MM.1S (cell line): ENCODE data around the gene DHRS12.
A peak's percentile ranks its signal among the peaks of the same experiment; 100 is the strongest.

Experiments used
- DNase-seq: peaks from one replicate; pipeline ENCODE4 v3.0.0-alpha.2; 2015
- H2AFZ ChIP-seq: fragments of 300-600 bp; sonication (generic); 2 replicates; pipeline ENCODE4 v1.6.0; 2016; ENCODE audit warnings: antibody characterized with exemption, low read length
- H3F3A ChIP-seq: fragments of 300-600 bp; sonication (generic); 2 replicates; pipeline ENCODE4 v1.6.1; 2016; ENCODE audit warnings: mild to moderate bottlenecking, antibody characterized with exemption, low read length, moderate library complexity, mixed read lengths; ENCODE audit not compliant: insufficient read depth
- H3K27ac ChIP-seq: fragments of 300-600 bp; sonication (generic); 2 replicates; pipeline ENCODE4 v1.5.1; 2016; ENCODE audit warnings: mild to moderate bottlenecking, low read length
- H3K27me3 ChIP-seq: fragments of 300-600 bp; sonication (generic); replicated peaks from 2 replicates; pipeline ENCODE4 v1.6.0; 2016; ENCODE audit warnings: low read length; ENCODE audit not compliant: insufficient read depth
- H3K36me3 ChIP-seq: fragments of 300-600 bp; sonication (generic); replicated peaks from 2 replicates; pipeline ENCODE4 v1.6.1; 2016; ENCODE audit warnings: mild to moderate bottlenecking, low read length, mixed read lengths; ENCODE audit not compliant: insufficient read depth
- H3K4me1 ChIP-seq: fragments of 300-600 bp; sonication (generic); 2 replicates; pipeline ENCODE4 v1.6.1; 2016; ENCODE audit warnings: low read length, mixed read lengths
- H3K4me2 ChIP-seq: fragments of 300-600 bp; sonication (generic); 2 replicates; pipeline ENCODE4 v1.6.0; 2016; ENCODE audit warnings: low read depth, low read length
- H3K4me3 ChIP-seq: fragments of 300-600 bp; sonication (generic); 2 replicates; pipeline ENCODE4 v1.5.1; 2016; ENCODE audit warnings: low read length, mixed read lengths
- H3K79me2 ChIP-seq: fragments of 300-600 bp; sonication (generic); 2 replicates; pipeline ENCODE4 v1.6.1; 2016; ENCODE audit warnings: mixed run types, low read length, mixed read lengths
- H3K9ac ChIP-seq: fragments of 300-600 bp; sonication (generic); 2 replicates; pipeline ENCODE4 v1.6.1; 2016; ENCODE audit warnings: low read length, mixed read lengths
- H3K9me2 ChIP-seq: fragments of 300-600 bp; sonication (generic); replicated peaks from 2 replicates; pipeline ENCODE4 v1.6.1; 2016; ENCODE audit warnings: mild to moderate bottlenecking, low read length, mixed read lengths; ENCODE audit not compliant: insufficient read depth
- H3K9me3 ChIP-seq: fragments of 300-600 bp; sonication (generic); replicated peaks from 2 replicates; pipeline ENCODE4 v1.6.1; 2016; ENCODE audit warnings: mild to moderate bottlenecking, low read length, mixed read lengths; ENCODE audit not compliant: insufficient read depth
- H4K20me1 ChIP-seq: fragments of 300-600 bp; sonication (generic); 2 replicates; pipeline ENCODE4 v1.6.1; 2016; ENCODE audit warnings: mild to moderate bottlenecking, low read length, moderate library complexity, mixed read lengths; ENCODE audit not compliant: insufficient read depth
- EZH2 ChIP-seq: fragments of 300-600 bp; sonication (generic); optimal IDR thresholded peaks from 2 replicates; pipeline ENCODE3; 2017; ENCODE audit warnings: low read depth, mild to moderate bottlenecking, antibody characterized with exemption, low read length, mixed read lengths
- EZH2phosphoT487 ChIP-seq: fragments of 300-600 bp; sonication (generic); IDR thresholded peaks from 2 replicates; pipeline ENCODE4 v1.6.1; 2018; ENCODE audit warnings: antibody characterized with exemption, low read length
- TF ChIP-seq, protein P1 (sequence below): fragments of 300-600 bp; sonication (generic); IDR thresholded peaks from 2 replicates; pipeline ENCODE4 v1.5.1; 2016; ENCODE audit warnings: antibody characterized with exemption, low read length, mixed read lengths

The DHRS12 gene

DNA sequence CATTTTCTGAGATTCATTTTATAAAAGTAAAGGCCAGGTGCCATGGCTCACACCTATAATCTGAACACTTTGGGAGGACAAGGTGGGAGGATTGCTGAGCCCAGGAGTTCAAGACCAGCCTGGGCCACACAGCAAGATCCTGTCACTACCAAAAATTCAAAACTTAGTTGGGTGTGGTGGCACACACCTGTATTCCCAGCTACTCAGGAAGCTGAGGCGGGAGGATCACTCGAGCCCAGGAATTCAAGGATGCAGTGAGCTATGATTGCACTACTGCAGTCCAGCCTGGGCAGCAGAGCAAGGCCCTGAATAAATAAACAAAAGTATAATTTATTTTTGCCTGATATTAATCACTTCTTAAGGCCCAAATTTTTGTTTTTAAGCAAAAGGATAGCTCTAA, 40.5 kb downstream of the DHRS12 start:
- Histone ChIP-seq H3K9ac (no peak overlapping the region), H3K4me1 (peaks cover 15% of the 10 kb centered on the region; the same call in 1 of the 2 replicates), H3K27ac (no peak overlapping the region; the same call in 1 of the 2 replicates), H3K27me3 (no peaks in the 10 kb centered on the region), H3K9me3 (no peaks in the 10 kb centered on the region), H3K36me3 (no peaks in the 10 kb centered on the region), H3F3A (peaks cover 9% of the 10 kb centered on the region), H4K20me1 (no peaks in the 10 kb centered on the region), H3K4me2 (peak overlapping the region; percentile 86; the same call in 1 of the 2 replicates), H2AFZ (no peak overlapping the region), H3K79me2 (no peaks in the 10 kb centered on the region), H3K9me2 (no peaks in the 10 kb centered on the region), H3K4me3 (no peak overlapping the region)
- no peak for DNase-seq
- TF ChIP-seq, protein P1, sequence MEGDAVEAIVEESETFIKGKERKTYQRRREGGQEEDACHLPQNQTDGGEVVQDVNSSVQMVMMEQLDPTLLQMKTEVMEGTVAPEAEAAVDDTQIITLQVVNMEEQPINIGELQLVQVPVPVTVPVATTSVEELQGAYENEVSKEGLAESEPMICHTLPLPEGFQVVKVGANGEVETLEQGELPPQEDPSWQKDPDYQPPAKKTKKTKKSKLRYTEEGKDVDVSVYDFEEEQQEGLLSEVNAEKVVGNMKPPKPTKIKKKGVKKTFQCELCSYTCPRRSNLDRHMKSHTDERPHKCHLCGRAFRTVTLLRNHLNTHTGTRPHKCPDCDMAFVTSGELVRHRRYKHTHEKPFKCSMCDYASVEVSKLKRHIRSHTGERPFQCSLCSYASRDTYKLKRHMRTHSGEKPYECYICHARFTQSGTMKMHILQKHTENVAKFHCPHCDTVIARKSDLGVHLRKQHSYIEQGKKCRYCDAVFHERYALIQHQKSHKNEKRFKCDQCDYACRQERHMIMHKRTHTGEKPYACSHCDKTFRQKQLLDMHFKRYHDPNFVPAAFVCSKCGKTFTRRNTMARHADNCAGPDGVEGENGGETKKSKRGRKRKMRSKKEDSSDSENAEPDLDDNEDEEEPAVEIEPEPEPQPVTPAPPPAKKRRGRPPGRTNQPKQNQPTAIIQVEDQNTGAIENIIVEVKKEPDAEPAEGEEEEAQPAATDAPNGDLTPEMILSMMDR, result no peak
- TF ChIP-seq EZH2 (no peak), EZH2phosphoT487 (no peak)

DNA sequence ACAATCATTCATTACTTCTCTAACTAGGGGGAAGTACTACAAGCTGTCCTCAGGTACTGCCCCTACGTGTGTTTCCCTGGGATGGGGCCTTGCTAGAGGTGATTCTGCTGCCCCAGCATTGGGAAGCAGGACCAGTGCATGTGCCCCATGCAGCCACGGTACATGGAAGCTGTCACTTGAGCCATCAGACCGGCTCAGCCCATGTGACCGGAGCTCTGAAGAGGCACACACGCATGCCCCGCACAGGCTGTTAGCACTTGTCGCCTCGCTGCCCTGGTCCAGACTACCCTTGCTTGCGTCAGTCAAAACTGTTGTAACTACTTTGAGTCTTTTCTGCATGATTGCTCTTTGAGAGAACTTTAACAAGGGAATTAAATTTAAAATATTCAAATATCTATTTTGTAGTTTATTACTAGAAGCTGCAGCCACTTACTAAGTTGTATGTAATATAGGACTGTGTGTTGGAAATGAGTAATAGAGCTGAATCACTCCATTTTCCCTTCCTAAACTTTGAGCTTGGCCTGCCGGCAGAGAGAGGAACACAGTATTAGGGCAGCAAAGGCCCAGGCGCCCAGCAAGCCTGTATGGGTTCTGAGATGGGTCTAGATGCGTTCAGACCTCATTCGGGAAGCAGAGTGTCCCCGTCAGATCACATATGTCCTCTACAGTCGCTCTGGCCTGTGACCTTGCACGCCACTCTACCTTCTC, 42.2 kb downstream of the DHRS12 start:
- Histone ChIP-seq H4K20me1 (no peaks in the 10 kb centered on the region), H2AFZ (no peak overlapping the region), H3K36me3 (no peaks in the 10 kb centered on the region), H3K9ac (no peak overlapping the region), H3K27me3 (no peaks in the 10 kb centered on the region), H3K4me3 (no peak overlapping the region), H3F3A (peaks cover 9% of the 10 kb centered on the region), H3K9me2 (no peaks in the 10 kb centered on the region), H3K4me1 (peaks cover 15% of the 10 kb centered on the region; the same call in 1 of the 2 replicates), H3K79me2 (no peaks in the 10 kb centered on the region), H3K4me2 (no peak overlapping the region), H3K27ac (no peak overlapping the region), H3K9me3 (no peaks in the 10 kb centered on the region)
- TF ChIP-seq, protein P1, result no peak
- no peak for TF ChIP-seq EZH2
- no peak for TF ChIP-seq EZH2phosphoT487
- DNase-seq, result no peak

- no peak for DNase-seq
- Histone ChIP-seq H3K27me3 (no peaks in the 10 kb centered on the region), H3K36me3 (no peaks in the 10 kb centered on the region), H3K4me3 (no peak overlapping the region), H3K4me2 (no peak overlapping the region), H4K20me1 (no peaks in the 10 kb centered on the region), H3K9me3 (no peaks in the 10 kb centered on the region), H3K9me2 (no peaks in the 10 kb centered on the region), H3K79me2 (no peaks in the 10 kb centered on the region), H3F3A (peaks cover 9% of the 10 kb centered on the region), H3K9ac (no peak overlapping the region), H2AFZ (no peak overlapping the region), H3K4me1 (peaks cover 15% of the 10 kb centered on the region; the same call in 1 of the 2 replicates), H3K27ac (no peak overlapping the region)
- TF ChIP-seq, protein P1, result no peak
Observed at GRCh38 chr13:51760592-51760991, 43.4 kb downstream of the DHRS12 start.
